Activated T-helper 1 cell treated with anti-CD3 and anti-CD28 coated beads, Interleukin-12 subunit alpha, Interleukin-12 subunit beta, Interleukin-2, Interleukin-4 antibody, amounts not matched to agents 30 ng/mL and 10 ng/mL and 1 ng/mL, durations not matched to agents 14 hours and 24 hours and 36 hours (primary cell): ENCODE data around the gene PCDHGA11. TPM values are rescaled to one million over a fixed set of nuclear protein-coding genes. Genes with fewer than 3 reads are reported as not detected.

Experiments
- total RNA-seq: library from RNA; stranded (reverse); gene quantifications from 2 replicates; pipeline ENCODE4 v1.2.3, GENCODE V29; 2022

The PCDHGA11 gene
- total RNA-seq, 1 donor from 2014 or later, result 0.16 TPM

Other genes with a start within 250 kb of the PCDHGA11 start
- not detected in 2 replicates for gene PCDHB7, start 248.4 kb upstream of the PCDHGA11 start, total RNA-seq
- not detected in 2 replicates for gene PCDHB8, start 243.3 kb upstream of the PCDHGA11 start, total RNA-seq
- not detected in 2 replicates for gene PCDHB16, start 238.7 kb upstream of the PCDHGA11 start, total RNA-seq
- gene PCDHB9, start 233.9 kb upstream of the PCDHGA11 start, total RNA-seq, result not detected in 2 replicates
- not detected in 2 replicates for gene PCDHB10, start 228.7 kb upstream of the PCDHGA11 start, total RNA-seq
- not detected in 2 replicates for gene PCDHB11, start 221.4 kb upstream of the PCDHGA11 start, total RNA-seq
- gene PCDHB12, start 212.3 kb upstream of the PCDHGA11 start, total RNA-seq, result not detected in 2 replicates
- gene PCDHB13, start 207.1 kb upstream of the PCDHGA11 start, total RNA-seq, result not detected in 2 replicates
- not detected in 2 replicates for gene PCDHB14, start 197.7 kb upstream of the PCDHGA11 start, total RNA-seq
- gene PCDHB15, start 175.7 kb upstream of the PCDHGA11 start, total RNA-seq, result not detected in 2 replicates
- gene SLC25A2, start 117.0 kb upstream of the PCDHGA11 start, total RNA-seq, result 0.20 and 0.57 TPM in 2 replicates
- 71.6 and 73.7 TPM in 2 replicates for gene TAF7, start 100.3 kb upstream of the PCDHGA11 start, total RNA-seq
- 0.10 TPM in 2 replicates for gene PCDHGA1, start 90.5 kb upstream of the PCDHGA11 start, total RNA-seq
- 0.08 and 0.17 TPM in 2 replicates for gene PCDHGA2, start 82.3 kb upstream of the PCDHGA11 start, total RNA-seq
- gene PCDHGA3, start 77.2 kb upstream of the PCDHGA11 start, total RNA-seq, result 0.10 TPM in 1 of 2 replicates, not detected in the other
- 0.18 and 0.32 TPM in 2 replicates for gene PCDHGB1, start 71.0 kb upstream of the PCDHGA11 start, total RNA-seq
- gene PCDHGA4, start 66.0 kb upstream of the PCDHGA11 start, total RNA-seq, result 0.21 and 0.44 TPM in 2 replicates
- 0.47 and 0.93 TPM in 2 replicates for gene PCDHGB2, start 61.1 kb upstream of the PCDHGA11 start, total RNA-seq
- 0.24 and 0.31 TPM in 2 replicates for gene PCDHGA5, start 56.9 kb upstream of the PCDHGA11 start, total RNA-seq
- gene PCDHGB3, start 50.8 kb upstream of the PCDHGA11 start, total RNA-seq, result 0.47 and 0.66 TPM in 2 replicates
- gene PCDHGA6, start 47.2 kb upstream of the PCDHGA11 start, total RNA-seq, result 0.16 and 0.42 TPM in 2 replicates
- 0.16 and 0.22 TPM in 2 replicates for gene PCDHGA7, start 38.3 kb upstream of the PCDHGA11 start, total RNA-seq
- 0.18 and 0.27 TPM in 2 replicates for gene PCDHGB4, start 33.4 kb upstream of the PCDHGA11 start, total RNA-seq
- gene PCDHGA8, start 28.4 kb upstream of the PCDHGA11 start, total RNA-seq, result 0.03 TPM in 1 of 2 replicates, not detected in the other
- 0.56 and 0.83 TPM in 2 replicates for gene PCDHGB5, start 23.1 kb upstream of the PCDHGA11 start, total RNA-seq
- 0.21 and 0.39 TPM in 2 replicates for gene PCDHGA9, start 18.3 kb upstream of the PCDHGA11 start, total RNA-seq
- 0.12 and 0.18 TPM in 2 replicates for gene PCDHGB6, start 13.0 kb upstream of the PCDHGA11 start, total RNA-seq
- gene PCDHGA10, start 8.1 kb upstream of the PCDHGA11 start, total RNA-seq, result 0.10 and 0.13 TPM in 2 replicates
- gene PCDHGB7, start 3.4 kb upstream of the PCDHGA11 start, total RNA-seq, result 0.13 TPM in 1 of 2 replicates, not detected in the other
- gene PCDHGA12, start 9.5 kb downstream of the PCDHGA11 start, total RNA-seq, result 0.18 TPM in 1 of 2 replicates, not detected in the other
- 0.31 and 0.32 TPM in 2 replicates for gene PCDHGC3, start 54.9 kb downstream of the PCDHGA11 start, total RNA-seq
- not detected in 2 replicates for gene PCDHGC4, start 64.0 kb downstream of the PCDHGA11 start, total RNA-seq
- not detected in 2 replicates for gene PCDHGC5, start 68.0 kb downstream of the PCDHGA11 start, total RNA-seq
- gene DIAPH1, start 197.9 kb downstream of the PCDHGA11 start, total RNA-seq, result 221 and 234 TPM in 2 replicates
- gene HDAC3, start 215.8 kb downstream of the PCDHGA11 start, total RNA-seq, result 83.1 and 87.2 TPM in 2 replicates
- 19.3 and 19.5 TPM in 2 replicates for gene RELL2, start 215.9 kb downstream of the PCDHGA11 start, total RNA-seq
- 37.0 and 37.1 TPM in 2 replicates for gene FCHSD1, start 230.4 kb downstream of the PCDHGA11 start, total RNA-seq